Germinal center (tissue), 1 donor: ENCODE data around the gene CDADC1.
"Not testable (repeated sequence)": the region's sequence is repeated elsewhere in the genome, so short reads cannot be mapped to it uniquely, and the experiment has no call there.

Experiments used
- DNase-seq: peaks from one replicate; pipeline ENCODE4 v3.0.0; 2012; ENCODE audit warnings: mixed read lengths, low spot score

The CDADC1 gene

GRCh38 chr13:49238621-49239020 lies 9.1 kb upstream of the CDADC1 start:
- no peak for DNase-seq

DNA sequence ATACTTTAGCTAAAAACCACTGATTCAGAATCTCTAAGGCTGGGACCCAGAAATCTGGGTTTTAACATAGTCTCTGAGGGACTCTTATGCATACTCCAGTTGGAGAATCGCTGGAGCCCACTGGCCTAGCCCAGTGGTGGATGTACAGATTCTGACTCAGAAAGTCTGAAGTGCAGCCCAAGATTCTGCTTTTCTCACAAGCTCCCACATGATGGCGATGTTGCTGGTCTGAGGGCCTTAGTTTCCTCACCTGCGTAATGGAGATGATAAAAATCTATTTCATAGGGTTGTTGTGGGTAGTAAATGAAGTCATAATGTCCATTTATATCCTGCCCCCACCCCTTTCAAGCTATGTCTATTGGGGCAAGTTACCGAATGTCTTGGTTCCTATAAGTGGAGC lies 7.7 kb upstream of the CDADC1 start:
- peak; percentile 26 for DNase-seq

DNA sequence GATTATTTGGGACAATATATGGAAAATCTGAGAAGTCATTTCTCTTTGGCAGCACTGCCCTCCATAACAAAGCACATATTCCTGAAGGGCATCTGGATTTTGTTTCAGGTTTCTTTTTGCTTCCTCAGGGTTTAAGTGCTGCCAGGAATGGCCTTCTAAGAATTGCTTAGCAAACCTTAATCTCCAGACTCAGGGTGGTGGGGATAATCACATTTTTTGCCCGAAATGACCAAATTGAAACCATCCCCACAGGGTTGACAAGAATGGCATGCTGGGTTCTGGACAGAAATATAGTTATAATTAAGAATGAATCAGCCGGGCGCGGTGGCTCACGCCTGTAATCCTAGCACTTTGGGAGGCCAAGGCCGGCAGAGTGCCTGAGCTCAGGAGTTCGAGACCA lies 6.4 kb upstream of the CDADC1 start:
- no peak for DNase-seq

DNA sequence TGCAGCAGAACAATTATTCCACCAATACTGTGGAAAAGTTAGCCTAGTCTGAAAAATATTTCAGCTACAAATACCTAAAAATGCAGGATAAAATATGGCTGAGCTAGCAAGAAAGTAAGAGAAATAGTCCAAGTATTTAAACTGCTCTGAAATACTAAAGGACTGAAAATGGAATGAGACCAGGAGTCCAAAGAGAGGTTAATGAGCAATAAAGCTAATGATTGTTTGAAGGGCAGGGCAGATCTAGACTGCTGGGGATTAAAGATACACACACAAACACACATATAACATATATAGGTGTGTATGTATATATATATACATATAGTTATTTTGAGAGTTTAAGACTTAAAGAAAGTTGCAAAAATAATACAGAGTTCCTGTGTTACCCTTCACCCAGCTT lies 2.6 kb upstream of the CDADC1 start:
- DNase-seq = no peak

DNA sequence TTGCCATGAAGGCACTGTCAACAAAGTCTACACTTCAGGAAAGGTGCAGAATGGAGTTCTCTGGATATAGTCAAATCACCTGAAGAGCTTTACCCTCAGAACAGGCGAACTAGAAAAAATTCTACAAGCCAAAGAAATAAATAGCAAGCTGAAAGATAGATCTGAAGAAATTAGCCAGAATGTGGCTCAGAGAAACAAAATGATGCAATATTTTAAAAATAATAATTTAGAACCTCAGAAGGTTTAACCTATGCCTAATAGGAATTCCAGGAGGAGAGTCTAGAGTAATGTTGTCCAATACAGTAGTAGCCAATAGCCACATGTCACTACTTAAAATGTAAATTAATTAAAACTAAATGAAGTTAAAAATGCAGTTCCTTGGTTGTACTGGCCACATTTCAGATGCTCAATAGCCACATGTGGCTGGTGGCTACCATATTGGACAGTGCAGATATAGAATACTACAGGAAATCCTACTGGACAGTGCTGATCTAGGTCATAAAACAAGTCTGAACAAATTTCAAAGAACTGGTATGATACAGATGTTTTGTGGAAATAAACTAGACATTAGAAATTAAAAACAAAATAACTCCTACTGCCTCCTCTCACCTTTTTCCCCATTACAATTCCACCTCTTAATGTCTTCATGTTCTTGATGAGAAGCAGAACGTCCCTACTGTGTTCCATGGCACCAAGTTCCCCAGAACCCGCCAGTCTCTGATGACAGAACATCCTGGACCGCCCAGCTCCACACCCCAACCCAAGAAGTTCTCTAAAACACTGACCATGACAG lies 679 bp upstream of the CDADC1 start:
- DNase-seq = no peak

DNA sequence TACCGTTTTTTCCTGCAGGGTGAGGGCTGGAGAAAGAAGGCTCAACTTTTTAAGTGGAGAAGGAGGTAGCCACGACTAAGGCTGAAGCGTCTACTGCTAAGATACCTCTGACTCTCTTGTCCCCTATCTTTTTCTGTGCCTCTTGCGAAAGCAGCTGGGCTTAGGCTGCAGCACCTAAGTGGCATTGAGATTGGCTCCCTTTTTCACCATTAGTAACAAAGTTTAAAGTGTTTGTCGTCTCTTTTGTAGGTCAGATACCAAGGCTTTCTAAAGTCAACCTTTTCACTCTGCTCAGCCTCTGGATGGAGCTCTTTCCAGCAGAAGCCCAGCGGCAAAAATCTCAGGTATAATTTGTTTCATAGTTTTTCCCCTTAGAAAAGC lies 887 bp downstream of the CDADC1 start:
- DNase-seq = no peak

- DNase-seq = no peak
Measured at GRCh38 chr13:49251326-49251725, 3.6 kb downstream of the CDADC1 start.

DNA sequence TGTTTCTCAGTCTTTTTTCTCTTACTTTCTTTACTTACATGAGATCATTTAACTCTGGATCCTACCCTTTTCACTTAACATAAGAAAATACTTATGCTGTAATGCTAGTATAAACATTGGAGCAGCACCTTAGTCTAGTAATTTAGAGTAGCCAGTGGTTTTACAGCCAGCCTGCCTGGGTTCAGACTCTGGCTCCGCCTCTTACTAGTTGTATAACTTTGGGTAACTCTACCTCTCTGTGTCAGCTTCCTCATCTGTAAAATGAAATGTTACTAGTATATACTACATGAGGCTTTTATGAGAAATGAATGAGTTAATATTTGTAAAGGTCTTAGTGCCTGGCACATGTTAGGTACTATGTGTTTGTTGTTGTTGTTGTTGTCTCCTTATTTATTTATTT lies 5.6 kb downstream of the CDADC1 start:
- no peak for DNase-seq

DNA sequence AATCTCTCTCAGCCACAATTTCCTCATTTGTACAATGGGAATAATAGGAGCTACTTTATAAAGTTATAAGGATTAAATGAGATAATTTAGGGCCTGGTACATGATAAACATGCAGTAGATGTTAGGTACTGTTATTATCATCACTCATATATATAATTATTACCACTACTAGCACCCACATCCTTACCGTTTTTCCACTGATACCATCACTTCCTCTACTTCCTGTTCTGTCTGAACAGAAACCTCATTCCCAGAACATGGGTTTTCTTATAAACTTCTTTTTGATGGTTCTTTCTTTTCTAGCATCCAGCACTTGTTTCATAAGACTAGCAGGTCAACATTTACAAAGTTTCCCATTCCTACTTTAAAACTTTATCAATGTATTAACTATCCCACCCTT lies 6.3 kb downstream of the CDADC1 start:
- no peak for DNase-seq

GRCh38 chr13:49256841-49257240 lies 9.1 kb downstream of the CDADC1 start:
- DNase-seq = no peak

- DNase-seq = no peak
Measured at GRCh38 chr13:49258089-49258796, 10.5 kb downstream of the CDADC1 start.

DNA sequence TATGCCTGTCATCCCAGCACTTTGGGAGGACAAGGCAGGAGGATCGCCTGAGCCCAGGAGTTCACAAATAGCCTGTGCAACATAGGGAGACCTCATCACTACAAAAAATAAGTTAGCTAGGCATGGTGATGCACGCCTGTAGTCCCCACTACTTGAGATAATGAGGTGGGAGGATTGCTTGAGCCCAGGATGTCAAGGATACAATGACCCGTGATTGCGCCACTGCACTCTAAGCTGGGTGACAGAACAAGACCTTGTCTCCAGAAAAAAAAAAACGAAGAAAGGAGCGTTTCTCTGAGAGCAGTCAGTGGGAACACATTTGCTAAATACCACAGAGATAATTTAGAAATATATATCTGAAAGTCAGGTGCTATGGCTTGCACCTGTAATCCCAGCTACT lies 11.9 kb downstream of the CDADC1 start:
- no peak for DNase-seq

DNA sequence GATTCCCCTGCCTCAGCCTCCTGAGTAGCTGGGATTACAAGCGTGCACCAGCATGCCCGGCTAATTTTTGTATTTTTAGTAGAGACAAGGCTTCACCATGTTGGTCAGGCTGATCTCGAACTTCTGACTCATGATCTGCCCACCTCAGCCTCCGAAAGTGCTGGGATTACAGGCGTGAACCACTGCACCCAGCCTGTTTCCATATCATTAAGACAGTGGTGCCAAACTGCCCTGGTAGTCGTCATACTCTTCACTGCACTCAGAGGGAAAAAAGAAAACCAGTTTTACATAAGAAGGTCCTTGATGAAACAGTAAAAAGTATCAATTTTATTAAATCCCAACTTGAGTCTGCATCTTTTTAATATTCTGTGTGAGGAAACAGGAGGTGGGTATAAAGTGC lies 14.9 kb downstream of the CDADC1 start:
- DNase-seq = no peak

DNA sequence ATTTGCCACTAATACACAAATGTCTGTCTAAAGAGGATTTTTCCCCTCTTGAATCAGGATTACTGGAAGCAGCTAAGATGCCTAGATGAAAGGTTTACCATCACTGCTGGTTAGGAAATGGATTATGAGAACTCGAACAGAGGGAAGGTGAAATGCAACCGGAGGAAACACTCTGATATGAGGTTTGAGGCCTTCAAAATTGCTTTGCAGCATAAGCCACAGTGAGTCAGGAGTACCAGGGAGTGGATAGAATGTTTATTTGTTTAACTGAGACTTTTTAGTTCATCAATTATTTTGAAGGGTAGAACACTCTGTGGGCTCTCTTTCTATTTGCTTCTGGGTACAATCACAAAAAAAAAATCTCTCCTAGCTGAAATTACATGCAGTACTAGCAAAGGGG lies 18.1 kb downstream of the CDADC1 start:
- no peak for DNase-seq

DNA sequence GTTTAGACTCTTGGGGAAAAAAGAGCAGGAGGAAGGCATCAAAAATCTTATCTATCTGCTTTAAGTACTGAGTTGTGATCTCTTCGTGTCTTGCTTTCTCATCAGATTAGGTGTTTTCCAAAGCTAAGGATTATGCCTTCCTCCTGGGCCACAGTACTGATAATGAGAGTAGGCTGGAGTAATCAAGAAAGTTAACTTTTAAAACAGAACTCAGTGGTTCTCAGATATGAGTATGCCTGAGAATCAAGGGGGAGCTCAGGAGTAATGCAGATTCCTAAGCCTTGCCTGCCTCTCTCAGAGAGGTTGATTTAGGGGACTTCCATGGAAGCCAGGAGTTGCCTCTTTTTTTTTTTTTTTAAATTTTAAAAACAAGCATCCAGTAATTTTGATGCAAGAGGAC lies 23.5 kb downstream of the CDADC1 start:
- no peak for DNase-seq

DNA sequence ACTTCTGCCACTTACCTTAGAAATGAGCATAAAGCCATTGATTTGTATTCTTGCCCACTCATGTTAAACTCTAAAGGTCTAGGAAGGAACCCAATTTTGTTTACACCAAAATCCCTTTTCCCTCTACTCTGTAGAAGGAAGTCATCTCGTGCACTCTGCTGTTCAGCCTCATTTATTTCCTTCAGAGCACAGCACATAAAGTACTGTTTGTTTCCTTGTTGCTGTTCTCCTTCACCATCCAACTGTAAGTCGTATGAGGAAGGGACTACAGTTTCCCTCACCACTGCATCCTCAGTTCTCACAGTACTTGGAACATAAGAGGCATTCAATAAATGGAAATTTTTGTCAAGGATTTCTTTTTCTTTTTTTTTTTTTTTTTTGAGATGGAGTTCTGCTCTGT lies 24.6 kb downstream of the CDADC1 start:
- DNase-seq = no peak

GRCh38 chr13:49278211-49278610 lies 30.5 kb downstream of the CDADC1 start:
- DNase-seq = no peak

DNA sequence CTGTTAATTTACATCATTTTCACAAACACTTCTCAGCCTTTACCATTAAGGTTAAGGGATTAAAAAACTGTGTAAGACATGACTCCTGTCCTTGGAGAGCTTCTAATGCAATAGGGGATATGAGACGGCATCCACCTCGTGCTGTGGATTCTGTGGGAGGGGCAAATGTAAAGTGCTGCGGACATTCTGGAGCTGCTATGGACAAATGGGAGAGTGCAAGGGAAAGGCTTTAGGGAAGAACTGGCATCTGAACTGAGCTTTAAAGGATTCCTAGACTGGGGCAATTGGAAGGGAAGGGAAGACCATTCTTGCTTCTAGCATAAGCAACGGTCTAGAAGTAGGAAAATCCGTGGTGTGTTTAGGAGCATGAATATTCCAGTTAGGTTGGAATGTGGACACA lies 31.4 kb downstream of the CDADC1 start:
- DNase-seq = no peak

DNA sequence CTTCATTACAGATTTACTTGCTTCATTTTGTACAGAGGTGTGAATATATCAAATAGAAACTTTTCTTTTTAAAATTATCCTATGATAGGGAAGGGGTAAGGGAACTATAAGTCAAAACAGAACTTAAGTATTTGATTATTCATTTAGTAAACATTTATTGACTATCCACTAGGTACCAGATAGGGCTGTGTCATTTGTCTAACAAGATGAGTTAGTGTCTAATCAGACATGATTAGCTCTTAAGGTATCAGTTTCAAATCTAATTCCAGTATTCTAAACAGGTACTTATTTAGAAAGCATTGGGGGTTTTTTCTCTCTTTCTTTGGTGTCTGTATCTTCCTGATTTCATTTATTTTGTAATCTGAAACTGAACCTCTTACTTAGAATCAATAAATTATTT lies 32.2 kb downstream of the CDADC1 start:
- DNase-seq = no peak

- no peak for DNase-seq
Measured at GRCh38 chr13:49287995-49288394, 40.3 kb downstream of the CDADC1 start.

GRCh38 chr13:49288458-49288857 lies 40.7 kb downstream of the CDADC1 start:
- no peak for DNase-seq

DNA sequence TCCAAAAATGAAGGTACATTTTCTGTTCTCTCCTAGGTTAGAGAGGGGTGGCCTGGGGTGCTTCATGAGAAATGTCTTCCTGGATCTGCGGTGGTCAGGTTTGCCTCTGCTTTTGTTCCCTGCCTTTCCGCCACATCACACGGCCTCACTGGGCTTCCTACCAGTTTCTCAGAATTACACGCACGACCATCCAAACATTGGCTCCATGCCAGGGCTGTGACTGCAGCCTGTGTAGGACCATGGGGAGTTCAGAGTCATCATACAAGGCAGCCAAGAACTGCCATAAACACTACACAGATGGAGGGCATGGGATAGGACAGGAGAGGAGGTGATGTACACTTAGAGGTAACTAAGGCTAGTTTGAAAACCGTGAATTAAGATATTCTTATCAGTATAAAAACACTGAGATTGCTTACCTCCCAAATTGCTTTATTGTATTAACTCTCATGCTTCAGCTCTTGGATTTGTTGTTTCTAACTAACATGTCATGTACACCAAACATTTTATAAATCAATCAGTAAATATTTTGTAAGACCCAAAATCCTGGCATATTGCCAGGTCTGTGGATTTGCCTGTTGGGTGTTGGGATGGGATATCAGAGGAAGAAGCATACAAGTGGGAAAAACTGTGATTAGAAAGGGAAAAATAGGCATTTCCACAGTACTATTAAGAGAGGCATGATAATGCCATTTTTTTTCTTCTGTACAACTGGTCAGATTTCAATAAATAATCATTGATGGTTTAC lies 45.2 kb downstream of the CDADC1 start:
- DNase-seq = no peak

- not testable (repeated sequence) for DNase-seq
Measured at GRCh38 chr13:49294723-49295122, 47.0 kb downstream of the CDADC1 start.
